K562 (cell line): Measurements from ENCODE around the gene GALNT7. TPM values are rescaled to one million over a fixed set of nuclear protein-coding genes. Genes with fewer than 3 reads are reported as not detected.

Experiments
- BCL6 ChIP-seq: fragments of 250-450 bp; sonication (Bioruptor Pico); IDR thresholded peaks from 2 replicates; pipeline ENCODE4 v1.4.0; 2020
- CHD2 ChIP-seq: IDR thresholded peaks from 2 replicates; pipeline ENCODE4 v1.6.1; 2011; ENCODE audit warnings: low read depth, low read length
- CREM ChIP-seq: IDR thresholded peaks from 2 replicates; pipeline ENCODE4 v1.6.1; 2014; ENCODE audit warnings: antibody characterized with exemption, low read depth
- E2F4 ChIP-seq: sonication (generic); formaldehyde crosslinking; IDR thresholded peaks from 2 replicates; pipeline ENCODE4 v1.8.0; 2022; ENCODE audit warnings: mild to moderate bottlenecking, low read depth, missing genetic modification reagents
- EGR1 ChIP-seq: fragments of 450-650 bp; conservative IDR thresholded peaks from 2 replicates; pipeline ENCODE4 v1.6.1; 2017; ENCODE audit warnings: mild to moderate bottlenecking
- HDGF ChIP-seq: fragments of 450-650 bp; IDR thresholded peaks from 2 replicates; pipeline ENCODE4 v1.6.1; 2016
- HIVEP1 ChIP-seq: fragments of 250-450 bp; sonication (Bioruptor Pico); IDR thresholded peaks from 2 replicates; pipeline ENCODE4 v1.4.0; 2020; ENCODE audit warnings: mild to moderate bottlenecking
- ILF3 ChIP-seq: fragments of 450-650 bp; IDR thresholded peaks from 2 replicates; pipeline ENCODE4 v1.6.1; 2018; ENCODE audit warnings: antibody characterized with exemption, mild to moderate bottlenecking, moderate library complexity, borderline replicate concordance
- ILK ChIP-seq: fragments of 450-650 bp; IDR thresholded peaks from 2 replicates; pipeline ENCODE4 v1.6.1; 2016; ENCODE audit warnings: missing genetic modification characterization, low read depth, mild to moderate bottlenecking, missing compliant biosample characterization, moderate library complexity, borderline replicate concordance
- NCOA1 ChIP-seq: fragments of 450-650 bp; IDR thresholded peaks from 2 replicates; pipeline ENCODE4 v1.6.1; 2016; ENCODE audit warnings: low read depth
- NCOA2 ChIP-seq, 2 experiments: fragments of 450-650 bp; IDR thresholded peaks; 2 replicates each; pipeline ENCODE4 v1.6.1; 2018; ENCODE audit warnings: mild to moderate bottlenecking in 2 of 2, moderate library complexity in 1 of 2; ENCODE audit not compliant: partially characterized antibody in 2 of 2
- NCOA4 ChIP-seq: fragments of 450-650 bp; IDR thresholded peaks from 2 replicates; pipeline ENCODE4 v1.6.1; 2018; ENCODE audit warnings: mild to moderate bottlenecking; ENCODE audit not compliant: partially characterized antibody
- PCBP2 ChIP-seq: fragments of 200-400 bp; formaldehyde crosslinking; IDR thresholded peaks from 2 replicates; pipeline ENCODE4 v1.6.1; 2018; ENCODE audit warnings: low read length, low read depth, mild to moderate bottlenecking, moderate library complexity; ENCODE audit not compliant: poor library complexity, severe bottlenecking
- RBM14 ChIP-seq: fragments of 200-400 bp; formaldehyde crosslinking; IDR thresholded peaks from 2 replicates; pipeline ENCODE4 v1.6.1; 2018; ENCODE audit warnings: low read depth, mild to moderate bottlenecking, low read length, moderate library complexity, borderline replicate concordance; ENCODE audit not compliant: insufficient read depth
- STAT5A ChIP-seq: IDR thresholded peaks from 2 replicates; pipeline ENCODE4 v1.6.1; 2012; ENCODE audit warnings: low read length, inconsistent platforms, borderline replicate concordance
- TAF7 ChIP-seq: fragments of 450-650 bp; IDR thresholded peaks from 2 replicates; pipeline ENCODE4 v1.6.1; 2016; ENCODE audit warnings: missing genetic modification characterization, missing compliant biosample characterization
- YBX1 ChIP-seq: fragments of 450-650 bp; IDR thresholded peaks from 2 replicates; pipeline ENCODE4 v1.7.1; 2016; ENCODE audit warnings: mild to moderate bottlenecking
- ZBED1 ChIP-seq: IDR thresholded peaks from 2 replicates; pipeline ENCODE4 v1.6.1; 2014
- ZKSCAN1 ChIP-seq: fragments of 150-350 bp; IDR thresholded peaks from 2 replicates; pipeline ENCODE4 v1.6.1; 2016; ENCODE audit warnings: low read depth, low read length
- ZNF707 ChIP-seq: fragments of 250-450 bp; sonication (Bioruptor Pico); conservative IDR thresholded peaks from 2 replicates; pipeline ENCODE4 v1.8.0; 2022; ENCODE audit warnings: inconsistent platforms, mild to moderate bottlenecking, moderate library complexity
- polyA plus RNA-seq, 8 experiments: library from polyadenylated mRNA; depleted of rRNA in 4 of 8; stranded (reverse) in 5 of 8; unstranded in 3 of 8; fragments of >200 nt; fragmentation: Nextera tagmentation in 2 of 8; fragmentation: Illumina TruSeq in 1 of 8; extraction: Ambion mirVana in 2 of 8; extraction: Trizol in 1 of 8; gene quantifications; 2 replicates each; pipeline versions ENCODE4 v1.2.1 to v1.2.3, GENCODE V29; 2011 to 2014; ENCODE audit warnings: inconsistent platforms in 1 of 8, missing spikeins in 1 of 8
- total RNA-seq, 7 experiments: library from RNA; depleted of rRNA in 6 of 7; stranded (reverse); fragments of >200 nt in 6 of 7; fragmentation: Illumina TruSeq in 2 of 7; extraction: Trizol in 2 of 7; gene quantifications; 2 replicates each; pipeline versions ENCODE4 v1.2.1 to v1.2.3, GENCODE V29; 2011 to 2021; ENCODE audit warnings: low replicate concordance in 1 of 7
- TF ChIP-seq, protein P1 (sequence below): IDR thresholded peaks from 2 replicates; pipeline ENCODE4 v1.6.1; 2014; ENCODE audit warnings: antibody characterized with exemption
- TF ChIP-seq, protein P2 (sequence below): IDR thresholded peaks from 2 replicates; pipeline ENCODE4 v1.6.1; 2011; ENCODE audit not compliant: insufficient read length; ENCODE audit errors: extremely low read depth
- TF ChIP-seq, protein P3 (sequence below), 2 experiments: fragments of 450-650 bp; IDR thresholded peaks; 2 replicates each; pipeline ENCODE4 v1.6.1; 2016
- TF ChIP-seq, protein P4 (sequence below): sonication (generic); formaldehyde crosslinking; IDR thresholded peaks from 2 replicates; pipeline ENCODE4 v1.8.0; 2022; ENCODE audit warnings: missing genetic modification reagents, mild to moderate bottlenecking, borderline replicate concordance
- TF ChIP-seq, protein P5 (sequence below): IDR thresholded peaks from 3 replicates; pipeline ENCODE4 v1.6.1; 2011; ENCODE audit warnings: borderline replicate concordance, mild to moderate bottlenecking; ENCODE audit not compliant: insufficient read length, insufficient read depth

GALNT7 gene
- total and polyA plus RNA-seq, 9 of the 15 experiments (the other 6 are each of a cell fraction or from before 2014, with no cell fraction given): 16.7 to 38.7 (median 31.1) TPM

- TF ChIP-seq, protein P1, sequence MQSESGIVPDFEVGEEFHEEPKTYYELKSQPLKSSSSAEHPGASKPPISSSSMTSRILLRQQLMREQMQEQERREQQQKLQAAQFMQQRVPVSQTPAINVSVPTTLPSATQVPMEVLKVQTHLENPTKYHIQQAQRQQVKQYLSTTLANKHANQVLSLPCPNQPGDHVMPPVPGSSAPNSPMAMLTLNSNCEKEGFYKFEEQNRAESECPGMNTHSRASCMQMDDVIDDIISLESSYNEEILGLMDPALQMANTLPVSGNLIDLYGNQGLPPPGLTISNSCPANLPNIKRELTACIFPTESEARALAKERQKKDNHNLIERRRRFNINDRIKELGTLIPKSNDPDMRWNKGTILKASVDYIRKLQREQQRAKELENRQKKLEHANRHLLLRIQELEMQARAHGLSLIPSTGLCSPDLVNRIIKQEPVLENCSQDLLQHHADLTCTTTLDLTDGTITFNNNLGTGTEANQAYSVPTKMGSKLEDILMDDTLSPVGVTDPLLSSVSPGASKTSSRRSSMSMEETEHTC: no peak
- TF ChIP-seq RBM14 (no peak), ZKSCAN1 (no peak), TAF7 (tag) (no peak), CHD2 (no peak), HIVEP1 (CRISPR knock-in tag) (no peak), PCBP2 (no peak), YBX1 (no peak), ZBED1 (no peak), HDGF (no peak), ZNF707 (CRISPR knock-in tag) (no peak), NCOA1 (no peak), E2F4 (CRISPR knock-in tag) (no peak), NCOA2 (IDR thresholded peaks at IDR 0.05; ENCODE audit: partially characterized antibody in 2 of 2) (no peak), STAT5A (no peak; the same call in 1 of the 2 replicates), ILK (tag) (no peak), CREM (0 out of 2 replicates have a peak, but pooled peaks have one; percentile 16), BCL6 (CRISPR knock-in tag) (no peak), NCOA4 (no peak), ILF3 (no peak), EGR1 (no peak)
- TF ChIP-seq, protein P2, sequence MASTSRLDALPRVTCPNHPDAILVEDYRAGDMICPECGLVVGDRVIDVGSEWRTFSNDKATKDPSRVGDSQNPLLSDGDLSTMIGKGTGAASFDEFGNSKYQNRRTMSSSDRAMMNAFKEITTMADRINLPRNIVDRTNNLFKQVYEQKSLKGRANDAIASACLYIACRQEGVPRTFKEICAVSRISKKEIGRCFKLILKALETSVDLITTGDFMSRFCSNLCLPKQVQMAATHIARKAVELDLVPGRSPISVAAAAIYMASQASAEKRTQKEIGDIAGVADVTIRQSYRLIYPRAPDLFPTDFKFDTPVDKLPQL: no peak
- TF ChIP-seq, protein P3, sequence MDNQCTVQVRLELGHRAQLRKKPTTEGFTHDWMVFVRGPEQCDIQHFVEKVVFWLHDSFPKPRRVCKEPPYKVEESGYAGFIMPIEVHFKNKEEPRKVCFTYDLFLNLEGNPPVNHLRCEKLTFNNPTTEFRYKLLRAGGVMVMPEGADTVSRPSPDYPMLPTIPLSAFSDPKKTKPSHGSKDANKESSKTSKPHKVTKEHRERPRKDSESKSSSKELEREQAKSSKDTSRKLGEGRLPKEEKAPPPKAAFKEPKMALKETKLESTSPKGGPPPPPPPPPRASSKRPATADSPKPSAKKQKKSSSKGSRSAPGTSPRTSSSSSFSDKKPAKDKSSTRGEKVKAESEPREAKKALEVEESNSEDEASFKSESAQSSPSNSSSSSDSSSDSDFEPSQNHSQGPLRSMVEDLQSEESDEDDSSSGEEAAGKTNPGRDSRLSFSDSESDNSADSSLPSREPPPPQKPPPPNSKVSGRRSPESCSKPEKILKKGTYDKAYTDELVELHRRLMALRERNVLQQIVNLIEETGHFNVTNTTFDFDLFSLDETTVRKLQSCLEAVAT (IDR thresholded peaks at IDR 0.05): no peak
- TF ChIP-seq, protein P4, sequence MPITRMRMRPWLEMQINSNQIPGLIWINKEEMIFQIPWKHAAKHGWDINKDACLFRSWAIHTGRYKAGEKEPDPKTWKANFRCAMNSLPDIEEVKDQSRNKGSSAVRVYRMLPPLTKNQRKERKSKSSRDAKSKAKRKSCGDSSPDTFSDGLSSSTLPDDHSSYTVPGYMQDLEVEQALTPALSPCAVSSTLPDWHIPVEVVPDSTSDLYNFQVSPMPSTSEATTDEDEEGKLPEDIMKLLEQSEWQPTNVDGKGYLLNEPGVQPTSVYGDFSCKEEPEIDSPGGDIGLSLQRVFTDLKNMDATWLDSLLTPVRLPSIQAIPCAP (CRISPR knock-in tag): no peak
- TF ChIP-seq, protein P5, sequence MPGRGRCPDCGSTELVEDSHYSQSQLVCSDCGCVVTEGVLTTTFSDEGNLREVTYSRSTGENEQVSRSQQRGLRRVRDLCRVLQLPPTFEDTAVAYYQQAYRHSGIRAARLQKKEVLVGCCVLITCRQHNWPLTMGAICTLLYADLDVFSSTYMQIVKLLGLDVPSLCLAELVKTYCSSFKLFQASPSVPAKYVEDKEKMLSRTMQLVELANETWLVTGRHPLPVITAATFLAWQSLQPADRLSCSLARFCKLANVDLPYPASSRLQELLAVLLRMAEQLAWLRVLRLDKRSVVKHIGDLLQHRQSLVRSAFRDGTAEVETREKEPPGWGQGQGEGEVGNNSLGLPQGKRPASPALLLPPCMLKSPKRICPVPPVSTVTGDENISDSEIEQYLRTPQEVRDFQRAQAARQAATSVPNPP: no peak
Measured at GRCh38 chr4:173211838-173212237, 43.2 kb downstream of the GALNT7 start (continued).
